Psoas muscle (tissue), 8 donors: ENCODE data around the gene PPIAL4G. TPM values are rescaled to one million over a fixed set of nuclear protein-coding genes. Genes with fewer than 3 reads are reported as not detected.
"Not testable (repeated sequence)": the region's sequence is repeated elsewhere in the genome, so short reads cannot be mapped to it uniquely, and the experiment has no call there.

Experiments
- ATAC-seq, 4 donors: fragments of 200-7000 bp; cut with Tn5 transposase; one replicate each; pipeline ENCODE4 v1.9.1; 2020; ENCODE audit warnings: moderate library complexity in 3 of 4, mild to moderate bottlenecking in 2 of 4
- DNase-seq, 2 donors: peaks; one replicate each; pipeline ENCODE4 v3.0.0-alpha.2; 2020
- H3K27ac ChIP-seq: fragments of 200-600 bp; one replicate; pipeline ENCODE4 v1.8.0; 2022
- H3K27me3 ChIP-seq, 3 donors: fragments of 200-600 bp in 1 of 3; one replicate each; pipeline versions ENCODE4 v1.6.1 to v1.8.0; 2013 to 2022; ENCODE audit warnings: low read length in 2 of 3, mild to moderate bottlenecking in 2 of 3, moderate library complexity in 1 of 3; ENCODE audit not compliant: insufficient read depth in 3 of 3
- H3K36me3 ChIP-seq, 2 donors: fragments of 200-600 bp in 1 of 2; one replicate each; pipeline versions ENCODE4 v1.6.1 to v1.8.0; 2013 to 2022; ENCODE audit warnings: low read depth in 1 of 2, mild to moderate bottlenecking in 1 of 2, moderate library complexity in 1 of 2; ENCODE audit not compliant: insufficient read depth in 1 of 2
- H3K4me1 ChIP-seq: fragments of 200-600 bp; one replicate; pipeline ENCODE4 v1.8.0; 2022
- H3K4me3 ChIP-seq: fragments of 200-600 bp; one replicate; pipeline ENCODE4 v1.8.0; 2022; ENCODE audit warnings: mild to moderate bottlenecking
- H3K9me3 ChIP-seq: fragments of 200-600 bp; one replicate; pipeline ENCODE4 v1.8.0; 2022
- WGBS, 3 donors: extraction: QIAGEN DNeasy Blood & Tissue Kit; methylation state at CpG; one replicate each; pipeline versions ENCODE4 v1.1.6 to v1.1.7; 2013; 5-methylcytosine and 5-hydroxymethylcytosine counted together
- intact Hi-C, 2 donors: fragments of 100-400 bp; cut with DNase I; formaldehyde crosslinking; loops; one replicate each; pipeline versions ENCODE4 v1.11.0 to v1.14.2; 2022
- polyA plus RNA-seq, 3 donors: library from polyadenylated mRNA; stranded (reverse); fragments of 200-250 nt; gene quantifications; one replicate each; pipeline ENCODE4 v1.2.3, GENCODE V29; 2013
- total RNA-seq, 4 donors: library from RNA; stranded (reverse); fragmentation: NEBNext Ultra II Directional in 2 of 4; extraction: Animal tissue kit (Norgen Biotek cat#: 25700) in 2 of 4; gene quantifications; one replicate each; pipeline versions ENCODE4 v1.2.1 to v1.2.4, GENCODE V29; 2021 to 2023
- TF ChIP-seq, protein P1 (sequence below): fragments of 200-600 bp; IDR thresholded peaks from one replicate; pipeline ENCODE4 v1.8.0; 2022; ENCODE audit warnings: antibody characterized with exemption
- donor health status: healthy with polysubstance abuse.
- donor health status: DM: no; HTN: no; CAD: no; lungs with moderate emphysema.
- donor health status: Bipolar disorder and iron deficiency.
- donor health status: healthy.
- donor health status: DM: yes; HTN: yes; CAD: no.
- donor health status: DM: no; HTN: no; CAD: no.
- donor health status: DM: no; HTN: no; CAD: no.
- donor health status: DM: yes; HTN: yes; CAD: no.

Gene PPIAL4G
- total and polyA plus RNA-seq, 7 donors, result not detected

DNA sequence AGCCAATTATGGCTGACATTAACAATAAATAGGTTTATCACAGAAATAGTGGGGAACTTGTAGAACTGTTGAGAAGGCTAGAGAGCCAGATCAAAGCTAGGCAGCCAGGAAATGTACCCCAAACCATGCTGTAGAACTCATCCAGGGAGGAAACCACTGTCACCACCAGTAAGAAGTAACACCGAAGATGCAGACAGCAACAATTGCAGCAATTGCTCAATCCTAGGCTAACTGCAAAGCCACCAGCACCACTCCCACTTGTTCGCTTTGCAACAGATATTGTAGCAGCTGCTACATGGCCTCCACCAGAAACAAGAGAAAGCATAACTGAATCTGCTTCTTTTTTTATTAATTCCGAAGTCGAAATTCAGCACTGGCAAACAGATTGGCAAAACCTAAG, 2.0 kb downstream of the PPIAL4G start:
- WGBS, 3 donors, result 66 to 75% (median 73%) methylated on average over 1 to 2 of the region's 4 CpGs
- H3K4me3 ChIP-seq, H3K36me3 ChIP-seq, H3K9me3 ChIP-seq, intact Hi-C loops, H3K4me1 ChIP-seq, H3K27me3 ChIP-seq, ATAC-seq, H3K27ac ChIP-seq, DNase-seq: not testable (repeated sequence)

DNA sequence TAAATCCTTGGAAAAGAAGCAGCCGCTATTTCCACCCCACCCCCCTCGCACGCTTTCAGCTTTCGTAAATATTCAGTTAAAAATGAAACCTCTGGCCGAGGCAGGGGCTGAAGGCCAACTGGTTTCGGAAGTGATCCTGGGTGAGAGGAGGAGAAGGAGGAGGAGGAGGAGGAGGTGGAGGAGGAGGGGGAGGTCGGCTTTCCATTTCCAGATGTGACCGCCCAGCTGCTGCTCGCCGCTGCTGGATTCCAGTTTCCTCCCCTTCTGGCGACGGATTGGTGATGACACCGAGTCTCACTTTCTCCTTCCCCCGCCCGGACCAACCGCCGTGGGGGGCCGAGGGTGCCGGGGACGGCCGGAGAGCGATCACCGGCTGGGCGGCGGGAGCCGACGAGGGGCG, 23.4 kb downstream of the PPIAL4G start:
- H3K4me3 ChIP-seq, result peak overlapping the region; percentile 66
- H3K27ac ChIP-seq, result not testable (repeated sequence)
- WGBS, 3 donors, result 0% methylated on average over 4 to 5 of the region's 28 CpGs; no CpG with 5 or more reads in 1 of the 3 donors

DNA sequence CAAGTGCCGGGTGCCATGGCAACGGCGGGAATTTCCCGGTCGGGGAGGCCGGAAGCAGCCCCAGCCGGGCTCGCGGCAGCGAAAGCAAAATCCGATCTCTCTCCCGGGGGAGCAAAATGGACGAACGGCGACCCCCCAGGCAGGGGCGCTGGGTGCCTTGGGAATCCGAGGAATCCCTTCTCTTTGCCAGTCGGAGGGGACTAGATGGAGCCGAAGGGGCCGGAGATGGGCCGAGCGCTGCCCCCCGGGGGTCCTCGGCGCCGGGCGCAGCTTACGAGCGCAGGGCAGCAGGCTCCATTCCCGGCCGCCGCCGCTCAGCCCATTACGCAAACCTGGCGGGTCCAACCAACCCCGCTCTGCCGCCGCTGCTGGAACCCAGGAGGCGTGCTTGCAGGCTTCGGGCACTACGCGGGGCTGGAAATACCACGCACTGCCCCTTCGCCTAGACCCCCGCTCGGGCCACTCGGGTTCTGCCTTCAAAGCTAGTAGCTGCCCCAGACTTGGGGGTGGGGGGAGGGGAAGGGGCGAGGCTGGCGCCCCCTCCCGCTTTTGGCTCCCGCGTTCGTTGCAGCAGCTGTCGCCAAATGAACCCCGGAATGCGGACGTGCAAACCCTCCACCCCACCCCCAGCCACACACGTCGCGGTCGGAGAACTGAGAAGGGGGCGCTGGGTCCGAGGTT, 24.1 kb downstream of the PPIAL4G start:
- H3K27me3 ChIP-seq, H3K9me3 ChIP-seq, H3K4me1 ChIP-seq, H3K36me3 ChIP-seq, ATAC-seq, intact Hi-C loops: not testable (repeated sequence)
- Histone ChIP-seq H3K4me3 (peak overlapping the region; percentile 66), H3K27ac (peak overlapping the region; percentile 36)
- 0 to 1% (median 1%) methylated on average over 34 to 55 of the region's 63 CpGs for WGBS, 3 donors
- DNase-seq, result peak; percentile 19 to 57

More for the DNA sequence above, 23.4 kb downstream of the PPIAL4G start:
- H3K36me3 ChIP-seq, H3K4me1 ChIP-seq, H3K27me3 ChIP-seq, DNase-seq, H3K9me3 ChIP-seq, ATAC-seq, intact Hi-C loops: not testable (repeated sequence)

DNA sequence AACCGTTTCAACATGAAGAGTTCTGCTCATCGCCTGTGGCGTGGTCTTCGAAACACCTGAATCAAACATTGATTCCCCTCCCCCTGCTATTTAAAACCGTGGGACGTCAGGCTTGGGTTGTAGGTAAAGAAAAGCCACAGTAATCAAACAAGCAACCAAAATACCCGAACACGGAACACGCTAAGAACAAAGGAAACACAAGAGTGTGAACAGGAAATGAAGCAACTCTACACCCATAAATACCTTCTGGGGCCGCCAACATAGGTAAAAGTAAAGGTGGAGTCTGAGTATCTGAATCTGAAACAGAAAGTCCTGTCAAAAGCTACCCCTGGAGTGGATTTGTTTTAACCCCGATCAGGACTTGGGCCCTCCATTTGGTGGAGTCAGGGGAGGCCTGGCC, 24.7 kb downstream of the PPIAL4G start:
- DNase-seq, H3K4me1 ChIP-seq, H3K27me3 ChIP-seq, H3K9me3 ChIP-seq, intact Hi-C loops, H3K36me3 ChIP-seq, H3K27ac ChIP-seq, ATAC-seq: not testable (repeated sequence)
- 5 to 17% (median 8%) methylated on average over 8 to 10 of the region's 11 CpGs for WGBS, 3 donors
- H3K4me3 ChIP-seq, result peak overlapping the region; percentile 66

DNA sequence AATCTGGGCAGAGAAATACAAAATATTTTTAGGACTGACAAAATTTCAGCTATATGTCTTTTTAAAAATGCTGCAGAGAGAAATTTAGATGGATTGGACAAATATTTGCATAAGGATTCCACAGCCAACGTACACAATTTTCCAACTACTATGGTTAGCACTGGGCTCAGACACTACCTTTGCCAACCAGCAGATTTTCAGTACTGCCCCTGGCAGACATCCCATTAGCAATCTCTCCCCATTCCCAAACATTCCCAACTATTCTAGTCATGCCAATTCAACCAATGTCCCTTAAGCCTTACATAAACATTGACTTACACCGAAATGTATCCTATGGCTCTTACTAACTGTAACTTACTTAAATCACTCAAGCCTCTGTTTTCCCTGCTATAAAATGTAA, 30.3 kb downstream of the PPIAL4G start:
- H3K4me1 ChIP-seq, H3K36me3 ChIP-seq, H3K4me3 ChIP-seq, DNase-seq, ATAC-seq, H3K9me3 ChIP-seq, H3K27ac ChIP-seq, intact Hi-C loops, H3K27me3 ChIP-seq: not testable (repeated sequence)
- 66 to 77% (median 73%) methylated on average over 2 of the region's 2 CpGs for WGBS, 3 donors

DNA sequence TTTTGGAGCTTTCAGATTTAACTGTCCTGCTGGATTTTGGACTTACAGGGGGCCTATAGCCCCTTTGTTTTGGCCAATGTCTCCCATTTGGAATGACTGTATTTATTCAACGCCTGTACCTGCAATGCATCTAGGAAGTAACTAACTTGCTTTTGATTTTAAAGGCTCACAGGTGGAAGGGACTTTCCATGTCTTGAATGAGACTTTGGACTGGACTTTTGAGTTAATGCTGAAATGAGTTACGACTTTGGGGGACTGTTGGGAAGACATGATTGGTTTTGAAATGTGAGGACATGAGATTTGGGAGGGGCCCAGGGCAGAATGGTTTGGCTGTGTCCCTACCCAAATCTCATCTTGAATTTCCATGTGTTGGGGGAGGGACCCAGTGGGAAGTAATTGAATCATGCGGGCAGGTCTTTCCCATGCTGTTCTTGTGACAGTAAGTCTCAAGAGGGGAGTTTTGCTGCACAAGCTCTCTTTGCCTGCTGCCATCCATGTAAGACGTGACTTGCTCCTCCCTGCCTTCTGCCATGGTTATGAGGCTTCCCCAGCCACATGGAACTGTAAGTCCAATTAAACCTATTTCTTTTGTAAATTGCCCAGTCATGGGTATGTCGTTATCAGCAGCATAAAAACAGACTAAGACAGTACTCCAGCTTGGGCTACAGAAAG, 43.3 kb downstream of the PPIAL4G start:
- DNase-seq, H3K9me3 ChIP-seq, H3K27ac ChIP-seq, ATAC-seq, H3K4me3 ChIP-seq, H3K36me3 ChIP-seq, intact Hi-C loops, H3K27me3 ChIP-seq, H3K4me1 ChIP-seq: not testable (repeated sequence)
- WGBS, 3 donors, result 90 to 92% (median 90%) methylated on average over 5 of the region's 5 CpGs

DNA sequence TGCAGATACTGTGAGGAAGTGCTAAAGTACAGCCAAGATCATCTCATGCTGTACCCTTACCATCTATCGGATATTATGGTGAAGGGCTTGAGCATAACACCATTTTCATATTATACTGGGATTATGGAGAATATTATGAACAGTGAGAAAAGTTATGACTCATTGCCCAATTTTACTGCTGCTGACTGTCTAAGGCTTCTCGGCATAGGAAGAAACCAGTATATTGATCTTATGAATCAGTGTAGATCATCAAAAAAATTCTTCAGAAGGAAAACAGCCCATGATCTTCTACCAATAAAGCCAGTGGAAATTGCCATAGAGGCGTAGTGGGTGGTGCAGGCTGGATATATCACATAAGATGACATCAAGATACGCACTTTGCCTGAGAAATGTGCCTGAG, 47.7 kb downstream of the PPIAL4G start:
- DNase-seq, result no peak
- 96 to 99% (median 96%) methylated on average over 4 of the region's 4 CpGs for WGBS, 3 donors
- no peak for ATAC-seq
- Histone ChIP-seq H3K4me3 (no peak overlapping the region), H3K36me3 (no peaks in the 10 kb centered on the region), H3K27ac (no peak overlapping the region), H3K27me3 (no peaks in the 10 kb centered on the region), H3K9me3 (no peaks in the 10 kb centered on the region), H3K4me1 (no peaks in the 10 kb centered on the region)
- TF ChIP-seq, protein P1, sequence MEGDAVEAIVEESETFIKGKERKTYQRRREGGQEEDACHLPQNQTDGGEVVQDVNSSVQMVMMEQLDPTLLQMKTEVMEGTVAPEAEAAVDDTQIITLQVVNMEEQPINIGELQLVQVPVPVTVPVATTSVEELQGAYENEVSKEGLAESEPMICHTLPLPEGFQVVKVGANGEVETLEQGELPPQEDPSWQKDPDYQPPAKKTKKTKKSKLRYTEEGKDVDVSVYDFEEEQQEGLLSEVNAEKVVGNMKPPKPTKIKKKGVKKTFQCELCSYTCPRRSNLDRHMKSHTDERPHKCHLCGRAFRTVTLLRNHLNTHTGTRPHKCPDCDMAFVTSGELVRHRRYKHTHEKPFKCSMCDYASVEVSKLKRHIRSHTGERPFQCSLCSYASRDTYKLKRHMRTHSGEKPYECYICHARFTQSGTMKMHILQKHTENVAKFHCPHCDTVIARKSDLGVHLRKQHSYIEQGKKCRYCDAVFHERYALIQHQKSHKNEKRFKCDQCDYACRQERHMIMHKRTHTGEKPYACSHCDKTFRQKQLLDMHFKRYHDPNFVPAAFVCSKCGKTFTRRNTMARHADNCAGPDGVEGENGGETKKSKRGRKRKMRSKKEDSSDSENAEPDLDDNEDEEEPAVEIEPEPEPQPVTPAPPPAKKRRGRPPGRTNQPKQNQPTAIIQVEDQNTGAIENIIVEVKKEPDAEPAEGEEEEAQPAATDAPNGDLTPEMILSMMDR, result no peak
- intact Hi-C loops, result no loop called here
